Adrenal gland (tissue), 5 donors: Measurements from ENCODE around the gene CFAP45.

Source experiments
- CTCF ChIP-seq, 6 experiments: fragments of 450-650 bp in 4 of 6; fragments of 200-600 bp in 2 of 6; sonication (generic) in 1 of 6; IDR thresholded peaks; 1 replicate in 5 of 6; 2 replicates in 1 of 6; pipeline versions ENCODE4 v1.5.1 to v1.8.0; 2016 to 2021; ENCODE audit warnings: antibody characterized with exemption in 6 of 6, mild to moderate bottlenecking in 2 of 6, moderate library complexity in 1 of 6
- POLR2A ChIP-seq, 2 donors: fragments of 450-650 bp; IDR thresholded peaks; one replicate each; pipeline ENCODE4 v1.6.1; 2017; ENCODE audit warnings: antibody characterized with exemption in 2 of 2, mild to moderate bottlenecking in 2 of 2, moderate library complexity in 1 of 2
- donor health status: DM: no; HTN: no; CAD: no.

- TF ChIP-seq CTCF (IDR thresholded peaks at IDR 0.05) (no peak), POLR2A (IDR thresholded peaks at IDR 0.05) (no peak)
These were observed 32.6 kb upstream of the CFAP45 start for GRCh38 chr1:159932296-159933285.
